HUDEP-2 (cell line): ENCODE measurements around the gene RNASEL.
A peak's percentile ranks its signal among the peaks of the same experiment; 100 is the strongest.

Experiments used
- DNase-seq, 76 experiments: peaks; one replicate each; lab custom pipeline; 2025; ENCODE audit not compliant: unreplicated experiment in 76 of 76; lab: John Stamatoyannopoulos, UW

RNASEL gene, protein sequence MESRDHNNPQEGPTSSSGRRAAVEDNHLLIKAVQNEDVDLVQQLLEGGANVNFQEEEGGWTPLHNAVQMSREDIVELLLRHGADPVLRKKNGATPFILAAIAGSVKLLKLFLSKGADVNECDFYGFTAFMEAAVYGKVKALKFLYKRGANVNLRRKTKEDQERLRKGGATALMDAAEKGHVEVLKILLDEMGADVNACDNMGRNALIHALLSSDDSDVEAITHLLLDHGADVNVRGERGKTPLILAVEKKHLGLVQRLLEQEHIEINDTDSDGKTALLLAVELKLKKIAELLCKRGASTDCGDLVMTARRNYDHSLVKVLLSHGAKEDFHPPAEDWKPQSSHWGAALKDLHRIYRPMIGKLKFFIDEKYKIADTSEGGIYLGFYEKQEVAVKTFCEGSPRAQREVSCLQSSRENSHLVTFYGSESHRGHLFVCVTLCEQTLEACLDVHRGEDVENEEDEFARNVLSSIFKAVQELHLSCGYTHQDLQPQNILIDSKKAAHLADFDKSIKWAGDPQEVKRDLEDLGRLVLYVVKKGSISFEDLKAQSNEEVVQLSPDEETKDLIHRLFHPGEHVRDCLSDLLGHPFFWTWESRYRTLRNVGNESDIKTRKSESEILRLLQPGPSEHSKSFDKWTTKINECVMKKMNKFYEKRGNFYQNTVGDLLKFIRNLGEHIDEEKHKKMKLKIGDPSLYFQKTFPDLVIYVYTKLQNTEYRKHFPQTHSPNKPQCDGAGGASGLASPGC

GRCh38 chr1:182588500-182589396 is at the start of gene RNASEL:
Gene RNASEL (minus strand): TSS chr1:182589256. CDS start chr1:182586806, 2,450 bp downstream.
- peak in 46 of 76 experiments; percentile 2 to 56 (median 25) for DNase-seq

- no peak for DNase-seq
Observed at GRCh38 chr1:182637769-182638168, 48.7 kb upstream of the RNASEL start.

- no peak for DNase-seq
Observed at GRCh38 chr1:182635871-182636270, 46.8 kb upstream of the RNASEL start.

DNA sequence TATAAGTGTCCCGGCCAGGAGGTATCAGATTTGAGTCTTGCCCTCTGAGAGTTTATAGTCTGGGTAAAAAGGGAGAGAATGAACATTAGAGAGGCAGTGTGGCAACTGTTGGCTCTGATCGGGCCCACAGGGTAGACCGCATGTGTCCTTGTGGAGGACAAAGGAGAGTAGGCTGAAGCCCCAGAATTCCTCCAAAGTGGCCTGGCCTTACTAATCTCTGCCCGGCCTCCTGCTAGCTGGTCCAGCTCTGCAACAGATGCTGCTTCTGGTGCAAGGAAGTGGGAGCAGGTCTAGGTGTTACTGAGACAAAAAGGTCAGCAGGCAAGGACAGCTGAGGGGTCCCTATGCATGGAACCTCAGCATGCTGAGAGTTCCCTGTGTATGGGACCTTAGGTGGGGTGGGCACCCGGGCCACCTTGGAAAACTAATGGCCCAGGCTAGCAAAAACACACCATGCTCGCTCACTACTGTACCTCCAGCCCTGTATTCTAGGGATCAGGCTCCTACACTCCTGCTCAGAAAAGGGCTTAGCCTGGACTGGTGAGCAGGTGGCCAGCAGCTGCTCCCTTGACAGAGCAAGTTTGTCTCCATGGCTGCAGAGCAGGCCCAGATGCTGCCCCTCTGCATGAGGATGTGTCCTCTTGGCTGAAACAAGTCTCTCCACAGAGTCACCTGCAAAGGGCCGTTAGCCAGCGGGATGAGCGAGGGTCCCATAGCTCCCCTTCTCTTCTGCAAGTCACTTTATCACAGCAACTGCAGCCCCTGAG is 45.4 kb upstream of the RNASEL start:
- no peak for DNase-seq

- no peak for DNase-seq
Observed at GRCh38 chr1:182633657-182634281, 44.7 kb upstream of the RNASEL start.

DNA sequence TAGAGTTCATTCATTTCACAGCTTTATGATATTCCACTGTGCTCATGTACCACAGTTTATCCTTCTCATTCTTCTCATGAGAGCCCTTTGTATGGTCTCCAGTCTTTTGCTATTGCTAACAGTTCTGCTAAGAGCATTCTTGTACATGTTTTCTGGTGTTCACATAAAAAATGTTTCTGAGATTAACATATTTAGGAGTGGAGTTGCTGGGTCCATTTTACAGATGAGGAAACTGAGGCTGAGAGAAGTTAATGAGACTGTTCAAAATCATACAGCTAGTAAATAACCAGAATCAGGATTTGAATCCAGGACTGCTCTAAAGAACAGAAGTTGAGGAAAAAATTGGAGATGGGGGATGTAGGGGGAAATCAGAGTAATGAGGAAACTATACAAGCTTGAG is 44.0 kb upstream of the RNASEL start:
- no peak for DNase-seq

GRCh38 chr1:182632441-182632857 is 43.4 kb upstream of the RNASEL start:
- DNase-seq = peak in 3 of 76 experiments; percentile 13 to 25 (median 18)

DNA sequence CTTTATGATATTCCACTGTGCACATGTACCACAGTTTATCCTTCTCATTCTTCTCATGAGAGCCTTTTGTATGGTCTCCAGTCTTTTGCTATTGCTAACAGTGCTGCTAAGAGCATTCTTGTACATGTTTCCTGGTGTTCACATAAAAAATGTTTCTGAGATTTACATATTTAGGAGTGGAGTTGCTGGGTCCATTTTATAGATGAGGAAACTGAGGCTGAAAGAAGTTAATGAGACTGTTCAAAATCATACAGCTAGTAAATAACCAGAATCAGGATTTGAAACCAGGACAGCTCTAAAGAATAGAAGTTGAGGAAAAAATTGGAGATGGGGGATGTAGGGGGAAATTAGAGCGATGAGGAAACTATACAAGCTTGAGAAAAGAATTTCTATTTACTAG is 42.9 kb upstream of the RNASEL start:
- no peak for DNase-seq

- DNase-seq = no peak
Observed at GRCh38 chr1:182631053-182631677, 42.1 kb upstream of the RNASEL start.

DNA sequence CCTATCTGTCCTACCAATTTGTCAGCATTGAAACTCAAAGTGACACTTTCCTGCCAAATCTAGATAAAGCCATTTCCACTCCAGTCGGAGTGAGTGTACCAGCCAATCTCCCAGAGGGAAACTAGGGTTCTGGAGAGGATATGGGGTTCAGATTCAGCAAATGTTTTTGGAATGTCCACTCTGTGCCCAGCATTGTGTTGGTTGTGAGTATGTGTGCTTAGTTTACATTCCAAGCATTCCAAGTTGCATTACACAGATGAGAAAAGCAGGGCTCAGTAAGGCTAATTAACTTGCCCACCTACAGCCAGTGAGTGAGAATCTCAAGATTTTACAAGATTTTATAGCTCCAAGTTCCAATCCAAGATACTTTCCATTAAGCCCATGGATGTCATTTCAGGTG is 41.5 kb upstream of the RNASEL start:
- DNase-seq = peak in 1 of 76 experiments; percentile 7

GRCh38 chr1:182629499-182630096 is 40.5 kb upstream of the RNASEL start:
- DNase-seq = no peak

DNA sequence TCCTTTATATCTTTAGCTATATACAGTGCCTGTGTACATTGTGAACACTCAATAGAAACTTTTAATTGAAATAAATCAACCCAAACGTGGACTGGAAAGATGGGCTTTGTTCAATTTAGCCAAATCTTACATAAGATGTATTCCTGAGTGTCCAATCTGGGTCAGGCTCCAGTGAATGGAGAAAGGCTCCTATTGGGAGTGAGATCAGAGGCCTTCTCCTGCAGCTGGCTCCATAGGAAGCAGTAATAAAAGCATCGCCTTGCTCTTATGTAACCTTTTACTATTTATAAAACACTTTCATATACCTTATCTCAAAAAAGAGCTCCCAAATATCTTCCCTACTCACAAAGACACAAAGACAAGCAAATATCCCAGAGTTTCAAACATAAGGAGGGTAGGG is 40.0 kb upstream of the RNASEL start:
- no peak for DNase-seq

GRCh38 chr1:182628657-182629056 is 39.6 kb upstream of the RNASEL start:
- no peak for DNase-seq

DNA sequence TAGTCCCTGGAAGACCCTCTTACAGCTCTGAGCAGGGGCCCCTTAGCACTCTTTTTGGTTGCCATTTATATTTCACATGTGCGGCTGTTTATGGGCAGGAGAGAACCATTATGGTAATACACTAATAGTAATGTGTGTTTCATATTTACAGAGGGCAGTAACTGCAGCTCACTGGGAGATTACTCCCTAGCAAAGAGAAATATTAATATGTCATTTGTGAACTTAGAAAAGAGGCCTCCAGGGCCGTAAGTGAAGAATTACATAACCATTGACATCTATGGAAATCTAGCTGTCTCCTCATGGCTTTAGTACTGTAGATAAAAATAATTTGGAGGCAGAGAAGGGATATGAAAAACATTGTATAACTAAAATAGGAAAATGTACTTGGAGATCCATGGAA is 38.6 kb upstream of the RNASEL start:
- DNase-seq = no peak

- peak in 5 of 76 experiments; percentile 12 to 44 (median 17) for DNase-seq
Observed at GRCh38 chr1:182626527-182626926, 37.5 kb upstream of the RNASEL start.

- no peak for DNase-seq
Observed at GRCh38 chr1:182625719-182626504, 36.9 kb upstream of the RNASEL start.

GRCh38 chr1:182625024-182625423 is 36.0 kb upstream of the RNASEL start:
- no peak for DNase-seq

DNA sequence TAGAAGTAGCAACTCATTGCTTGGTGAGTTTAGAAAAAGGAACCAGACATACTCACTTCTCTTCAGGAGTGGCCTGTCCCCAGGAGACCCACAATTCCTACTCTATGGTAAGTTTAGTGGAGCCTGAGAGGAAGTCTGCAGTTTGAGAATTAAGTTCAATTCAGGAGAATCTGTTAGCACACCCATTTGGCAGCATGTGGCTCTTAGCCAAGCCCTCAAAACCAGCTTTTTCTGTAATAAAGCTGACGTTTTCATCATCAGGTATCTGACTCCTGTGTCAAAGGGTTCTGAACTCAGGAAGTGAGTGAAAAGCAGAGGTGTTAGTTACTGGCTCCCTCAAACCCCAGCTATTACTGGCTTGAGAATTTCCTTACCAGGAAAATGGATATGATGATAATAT is 35.5 kb upstream of the RNASEL start:
- no peak for DNase-seq
